ENCODE results near the gene ZNF853. TPM values are rescaled to one million over a fixed set of nuclear protein-coding genes. Genes with fewer than 3 reads are reported as not detected.

Gene ZNF853
- total and polyA plus RNA-seq, 12 donors, result 1.2 to 15.3 (median 4.7) TPM

DNA sequence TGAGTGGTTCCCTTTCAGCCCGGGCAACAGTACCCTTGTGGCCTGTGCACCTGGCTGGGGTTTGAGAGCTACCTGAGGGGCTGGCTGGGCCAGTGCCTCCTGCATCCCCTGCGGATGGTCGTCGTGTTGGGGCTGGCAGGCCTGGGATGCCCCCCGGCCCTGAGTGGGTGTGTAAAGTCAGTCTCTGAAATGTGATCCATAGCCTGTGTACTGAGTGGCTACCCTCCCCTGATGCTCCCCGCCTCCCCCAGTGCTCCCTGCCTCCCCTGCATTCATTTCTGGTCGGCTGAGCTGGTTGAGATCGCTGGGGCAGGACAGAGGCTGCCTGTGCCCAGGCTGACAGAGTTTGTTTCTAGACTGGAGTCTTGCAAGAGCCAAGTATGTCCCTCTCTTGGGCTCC, 31.1 kb downstream of the ZNF853 start:
- Histone ChIP-seq H3K27ac (no peak overlapping the region), H3K9me3 (replicated peaks in 1 of 3) (no peaks in the 10 kb centered on the region), H3K27me3 (no peaks in the 10 kb centered on the region), H3K4me3 (no peak overlapping the region), H3K4me1 (replicated peaks in 1 of 2) (no peaks in the 10 kb centered on the region), H3K36me3 (replicated peaks in 1 of 2) (peaks cover 0 to 55% of the 10 kb centered on the region in 2 donors)
- TF ChIP-seq CTCF (IDR thresholded peaks at IDR 0.05), result no peak
- TF ChIP-seq POLR2A (IDR thresholded peaks at IDR 0.05), result no peak
- intact Hi-C loops (cut with DNase I), result no loop called here
- no peak for DNase-seq
- 45 to 79% (median 78%) methylated on average over 2 to 8 of the region's 8 CpGs; no CpG with 5 or more reads in 1 of the 4 donors for WGBS, 4 donors

DNA sequence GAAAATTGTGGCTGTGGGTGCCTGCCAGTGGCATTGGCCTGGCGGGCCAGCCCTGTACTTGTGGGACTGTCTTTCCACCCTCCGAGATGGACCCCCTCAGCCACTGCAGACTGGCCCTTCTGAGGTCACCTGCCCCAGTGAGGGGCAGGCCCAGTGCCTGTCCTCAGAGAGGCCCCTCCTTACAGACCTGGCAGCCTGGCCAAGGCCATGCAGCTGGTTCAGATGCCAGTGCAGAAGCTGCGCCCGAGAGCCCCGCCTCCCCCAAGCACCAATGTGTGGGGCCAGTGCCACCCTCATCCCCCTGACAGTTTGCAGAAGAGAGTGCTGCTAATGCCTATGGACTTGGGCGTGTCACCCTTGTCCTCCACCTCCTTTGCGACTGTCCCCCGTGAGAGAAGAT, 31.7 kb downstream of the ZNF853 start:
- Histone ChIP-seq H3K27ac (no peak overlapping the region), H3K4me1 (replicated peaks in 1 of 2) (no peaks in the 10 kb centered on the region), H3K36me3 (replicated peaks in 1 of 2) (peaks cover 0 to 53% of the 10 kb centered on the region in 2 donors), H3K4me3 (no peak overlapping the region), H3K27me3 (no peaks in the 10 kb centered on the region), H3K9me3 (replicated peaks in 1 of 3) (no peaks in the 10 kb centered on the region)
- no peak for TF ChIP-seq POLR2A (IDR thresholded peaks at IDR 0.05)
- WGBS, 4 donors, result 50 to 64% (median 55%) methylated on average over 5 to 8 of the region's 8 CpGs; no CpG with 5 or more reads in 1 of the 4 donors
- intact Hi-C loops (cut with DNase I), result no loop called here
- DNase-seq, result peak in 6 of 7 donors; percentile 37 to 74 (median 61)

GRCh38 chr7:6647541-6647940, 32.1 kb downstream of the ZNF853 start:
- Histone ChIP-seq H3K4me3 (no peak overlapping the region), H3K9me3 (replicated peaks in 1 of 3) (no peaks in the 10 kb centered on the region), H3K27me3 (no peaks in the 10 kb centered on the region), H3K36me3 (replicated peaks in 1 of 2) (peaks cover 0 to 53% of the 10 kb centered on the region in 2 donors), H3K4me1 (replicated peaks in 1 of 2) (no peaks in the 10 kb centered on the region), H3K27ac (no peak overlapping the region)
- TF ChIP-seq CTCF (IDR thresholded peaks at IDR 0.05) (no peak), POLR2A (IDR thresholded peaks at IDR 0.05) (no peak)
- intact Hi-C loops (cut with DNase I), result no loop called here
- no peak for DNase-seq
- 88 to 94% (median 92%) methylated on average over 12 to 14 of the region's 14 CpGs for WGBS, 4 donors

GRCh38 chr7:6648066-6648814, 32.8 kb downstream of the ZNF853 start:
- no peak for DNase-seq
- WGBS, 4 donors, result 88 to 96% (median 94%) methylated on average over 7 to 17 of the region's 17 CpGs
- TF ChIP-seq CTCF (IDR thresholded peaks at IDR 0.05) (no peak), POLR2A (IDR thresholded peaks at IDR 0.05) (no peak)
- intact Hi-C loops (cut with DNase I), result no loop called here
- Histone ChIP-seq H3K4me1 (replicated peaks in 1 of 2) (no peaks in the 10 kb centered on the region), H3K4me3 (no peak overlapping the region), H3K36me3 (replicated peaks in 1 of 2) (peaks cover 0 to 49% of the 10 kb centered on the region in 2 donors), H3K9me3 (replicated peaks in 1 of 3) (no peaks in the 10 kb centered on the region), H3K27me3 (no peaks in the 10 kb centered on the region), H3K27ac (no peak overlapping the region)

DNA sequence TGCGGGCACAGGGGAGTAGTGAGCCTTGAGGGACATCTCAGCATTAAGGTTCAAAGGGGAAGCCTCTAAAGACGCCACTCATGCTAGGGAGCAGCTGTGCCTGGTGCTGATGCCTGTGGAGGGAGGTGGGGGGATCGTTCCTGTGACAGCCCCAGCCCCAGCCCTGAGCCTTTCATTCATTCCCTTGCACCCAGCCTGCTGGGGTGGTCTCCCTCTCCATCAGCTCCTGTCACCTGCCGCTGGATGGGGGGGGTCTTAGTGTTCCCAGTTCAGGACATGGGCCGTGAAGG, 33.4 kb downstream of the ZNF853 start:
- intact Hi-C loops (cut with DNase I), result no loop called here
- H3K4me3 ChIP-seq, result no peak overlapping the region
- H3K9me3 ChIP-seq (replicated peaks in 1 of 3), result no peaks in the 10 kb centered on the region
- no peaks in the 10 kb centered on the region for H3K4me1 ChIP-seq (replicated peaks in 1 of 2)
- DNase-seq, result no peak
- no peak overlapping the region for H3K27ac ChIP-seq
- TF ChIP-seq CTCF (IDR thresholded peaks at IDR 0.05) (no peak), POLR2A (IDR thresholded peaks at IDR 0.05) (no peak)
- H3K36me3 ChIP-seq (replicated peaks in 1 of 2), result peaks cover 0 to 44% of the 10 kb centered on the region in 2 donors
- no peaks in the 10 kb centered on the region for H3K27me3 ChIP-seq
- WGBS, 4 donors, result 84 to 100% (median 94%) methylated on average over 3 to 5 of the region's 5 CpGs
